ENCODE results near the gene XCL1.

Gene XCL1

GRCh38 chr1:168607872-168608428, 31.5 kb downstream of the XCL1 start:
- FAIRE-seq, result no peak

GRCh38 chr1:168608796-168609715, 32.7 kb downstream of the XCL1 start:
- no peak for FAIRE-seq

GRCh38 chr1:168609741-168610510, 33.5 kb downstream of the XCL1 start:
- FAIRE-seq, result no peak

- no peak for FAIRE-seq
Observed at GRCh38 chr1:168613038-168613451, 36.6 kb downstream of the XCL1 start.

GRCh38 chr1:168613691-168614231, 37.4 kb downstream of the XCL1 start:
- FAIRE-seq, result no peak

- FAIRE-seq, result no peak
Observed at GRCh38 chr1:168614235-168614634, 37.8 kb downstream of the XCL1 start.

GRCh38 chr1:168615965-168616364, 39.6 kb downstream of the XCL1 start:
- no peak for FAIRE-seq

GRCh38 chr1:168617974-168618750, 41.8 kb downstream of the XCL1 start:
- FAIRE-seq, result no peak

- FAIRE-seq, result no peak
Observed at GRCh38 chr1:168618886-168619285, 42.5 kb downstream of the XCL1 start.

- no peak for FAIRE-seq
Observed at GRCh38 chr1:168621356-168621755, 45.0 kb downstream of the XCL1 start.

GRCh38 chr1:168623003-168623828, 46.8 kb downstream of the XCL1 start:
- no peak for FAIRE-seq

- FAIRE-seq, result no peak
Observed at GRCh38 chr1:168623831-168624230, 47.4 kb downstream of the XCL1 start.

- no peak for FAIRE-seq
Observed at GRCh38 chr1:168626326-168626725, 49.9 kb downstream of the XCL1 start.

- FAIRE-seq, result no peak
Observed at GRCh38 chr1:168627370-168627769, 51.0 kb downstream of the XCL1 start.

GRCh38 chr1:168628807-168629206, 52.4 kb downstream of the XCL1 start:
- FAIRE-seq, result no peak

- no peak for FAIRE-seq
Observed at GRCh38 chr1:168629466-168629865, 53.1 kb downstream of the XCL1 start.

Data from TTC549 (cell line).